Measurements from ENCODE around the gene ATRNL1.

The ATRNL1 gene

DNA sequence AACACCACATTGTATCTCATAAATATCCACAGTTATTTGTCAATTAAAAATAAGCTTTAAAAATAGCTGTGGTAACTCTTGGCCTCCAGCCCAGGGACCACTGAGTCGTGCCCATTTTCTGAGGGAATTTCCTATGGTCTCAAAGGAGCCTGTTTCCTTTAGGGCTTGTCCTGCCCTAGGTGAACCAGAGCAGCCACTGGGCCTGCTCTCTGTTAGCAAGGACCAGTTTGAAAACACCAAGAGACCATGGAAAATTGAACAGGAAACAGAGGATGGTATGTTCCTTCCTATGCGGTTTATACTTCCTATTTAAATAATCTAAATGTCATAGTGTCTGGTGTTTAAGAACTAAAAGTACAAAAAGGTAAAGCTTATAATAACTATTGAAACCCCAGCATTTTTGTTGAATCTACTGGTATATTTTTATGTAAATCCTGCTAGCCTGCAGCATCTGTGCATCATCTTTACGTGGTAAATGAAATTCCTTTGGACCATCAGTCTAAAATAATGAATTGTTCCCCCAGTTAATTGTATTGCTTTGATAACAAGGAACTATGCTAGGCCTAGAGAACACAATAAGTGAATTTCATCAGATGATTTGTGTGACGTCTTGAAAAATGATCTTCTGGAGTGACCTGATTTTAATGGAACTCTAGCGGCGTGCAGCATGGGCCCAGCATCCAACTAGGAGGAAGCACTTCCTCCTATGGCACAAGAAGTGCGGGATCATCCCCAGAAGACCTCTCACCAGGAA lies 846.1 kb downstream of the ATRNL1 start:
- Histone ChIP-seq H3K4me3 (ENCODE audit: low read depth, low read length, poor library complexity, severe bottlenecking) (no peak overlapping the region), H3K9ac (ENCODE audit: low read length) (no peak overlapping the region), H3K27ac (ENCODE audit: low read depth, low read length, poor library complexity, severe bottlenecking) (no peak overlapping the region), H3K36me3 (ENCODE audit: insufficient read depth, low read length) (no peaks in the 10 kb centered on the region), H3K9me3 (ENCODE audit: low read length) (no peaks in the 10 kb centered on the region), H3K4me2 (ENCODE audit: low read length) (no peak overlapping the region), H3K79me2 (ENCODE audit: insufficient read depth, low read length) (no peaks in the 10 kb centered on the region), H3K27me3 (ENCODE audit: insufficient read depth, low read length) (no peaks in the 10 kb centered on the region), H3F3A (ENCODE audit: insufficient read depth, low read length) (no peaks in the 10 kb centered on the region), H3K4me1 (ENCODE audit: insufficient read depth, low read length, severe bottlenecking) (no peaks in the 10 kb centered on the region), H3K9me2 (ENCODE audit: low read depth, low read length) (no peaks in the 10 kb centered on the region), H4K20me1 (ENCODE audit: insufficient read depth, low read length) (no peaks in the 10 kb centered on the region), H2AFZ (ENCODE audit: low read length) (no peak overlapping the region)
- no peak for TF ChIP-seq EZH2 (IDR thresholded peaks at IDR 0.05; ENCODE audit: borderline replicate concordance, low read length)
- TF ChIP-seq CTCF (IDR thresholded peaks at IDR 0.05; ENCODE audit: low read length) = no peak

- Histone ChIP-seq H4K20me1 (ENCODE audit: insufficient read depth, low read length) (no peaks in the 10 kb centered on the region), H3K9me3 (ENCODE audit: low read length) (no peaks in the 10 kb centered on the region), H3K9me2 (ENCODE audit: low read depth, low read length) (no peaks in the 10 kb centered on the region), H3K4me1 (ENCODE audit: insufficient read depth, low read length, severe bottlenecking) (no peaks in the 10 kb centered on the region), H3K4me3 (ENCODE audit: low read depth, low read length, poor library complexity, severe bottlenecking) (no peak overlapping the region), H3K79me2 (ENCODE audit: insufficient read depth, low read length) (no peaks in the 10 kb centered on the region), H3K27ac (ENCODE audit: low read depth, low read length, poor library complexity, severe bottlenecking) (no peak overlapping the region), H3K36me3 (ENCODE audit: insufficient read depth, low read length) (no peaks in the 10 kb centered on the region), H3F3A (ENCODE audit: insufficient read depth, low read length) (no peaks in the 10 kb centered on the region), H3K4me2 (ENCODE audit: low read length) (no peak overlapping the region), H2AFZ (ENCODE audit: low read length) (no peak overlapping the region), H3K9ac (ENCODE audit: low read length) (no peak overlapping the region), H3K27me3 (ENCODE audit: insufficient read depth, low read length) (no peaks in the 10 kb centered on the region)
- TF ChIP-seq CTCF (IDR thresholded peaks at IDR 0.05; ENCODE audit: low read length) (no peak), EZH2 (IDR thresholded peaks at IDR 0.05; ENCODE audit: borderline replicate concordance, low read length) (no peak)
Measured at GRCh38 chr10:115941361-115941771, 848.2 kb downstream of the ATRNL1 start.

- H2AFZ ChIP-seq (ENCODE audit: low read length) = no peak overlapping the region
Measured at GRCh38 chr10:115942101-115942500, 848.9 kb downstream of the ATRNL1 start.

More at GRCh38 chr10:115942101-115942500, 848.9 kb downstream of the ATRNL1 start:
- Histone ChIP-seq H4K20me1 (ENCODE audit: insufficient read depth, low read length) (no peaks in the 10 kb centered on the region), H3K9ac (ENCODE audit: low read length) (no peak overlapping the region), H3K79me2 (ENCODE audit: insufficient read depth, low read length) (no peaks in the 10 kb centered on the region), H3K4me1 (ENCODE audit: insufficient read depth, low read length, severe bottlenecking) (no peaks in the 10 kb centered on the region), H3F3A (ENCODE audit: insufficient read depth, low read length) (no peaks in the 10 kb centered on the region), H3K4me2 (ENCODE audit: low read length) (no peak overlapping the region), H3K36me3 (ENCODE audit: insufficient read depth, low read length) (no peaks in the 10 kb centered on the region), H3K4me3 (ENCODE audit: low read depth, low read length, poor library complexity, severe bottlenecking) (no peak overlapping the region), H3K9me3 (ENCODE audit: low read length) (no peaks in the 10 kb centered on the region), H3K9me2 (ENCODE audit: low read depth, low read length) (no peaks in the 10 kb centered on the region), H3K27me3 (ENCODE audit: insufficient read depth, low read length) (no peaks in the 10 kb centered on the region), H3K27ac (ENCODE audit: low read depth, low read length, poor library complexity, severe bottlenecking) (no peak overlapping the region)
- no peak for TF ChIP-seq CTCF (IDR thresholded peaks at IDR 0.05; ENCODE audit: low read length)
- no peak for TF ChIP-seq EZH2 (IDR thresholded peaks at IDR 0.05; ENCODE audit: borderline replicate concordance, low read length)

All from OCI-LY1 (cell line).